Activated gamma-delta T cell treated with Interleukin-2 at 50 U/mL for 16 hours (primary cell): ENCODE results near the gene RGS13.

Source experiments
- DNase-seq: peaks from one replicate; pipeline ENCODE4 v3.0.0-alpha.2; 2020

RGS13 gene, protein sequence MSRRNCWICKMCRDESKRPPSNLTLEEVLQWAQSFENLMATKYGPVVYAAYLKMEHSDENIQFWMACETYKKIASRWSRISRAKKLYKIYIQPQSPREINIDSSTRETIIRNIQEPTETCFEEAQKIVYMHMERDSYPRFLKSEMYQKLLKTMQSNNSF

DNA sequence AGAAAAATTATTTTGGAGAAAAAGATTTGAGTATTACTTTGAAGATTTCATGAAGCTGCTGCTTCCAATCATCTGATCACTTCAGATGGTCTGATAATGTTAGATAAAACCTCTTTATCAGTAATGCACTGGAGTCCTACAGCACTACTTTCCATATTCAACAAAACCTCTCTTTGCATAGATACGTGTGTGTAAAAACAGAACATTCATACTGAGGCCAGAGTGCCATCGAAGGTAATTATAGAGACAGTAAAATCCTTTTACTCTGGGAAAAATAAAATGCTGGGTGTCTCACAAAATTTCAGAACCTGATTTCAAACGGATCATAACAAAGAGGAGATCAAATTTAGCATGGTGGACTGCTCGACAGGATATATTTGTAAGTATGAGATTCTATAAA, at the start of gene RGS13:
RGS13 (plus strand) TSS at position 209 of the 400 bp plus-strand sequence. CDS start 8,188 bp downstream, outside the sequence.
- DNase-seq, result no peak

DNA sequence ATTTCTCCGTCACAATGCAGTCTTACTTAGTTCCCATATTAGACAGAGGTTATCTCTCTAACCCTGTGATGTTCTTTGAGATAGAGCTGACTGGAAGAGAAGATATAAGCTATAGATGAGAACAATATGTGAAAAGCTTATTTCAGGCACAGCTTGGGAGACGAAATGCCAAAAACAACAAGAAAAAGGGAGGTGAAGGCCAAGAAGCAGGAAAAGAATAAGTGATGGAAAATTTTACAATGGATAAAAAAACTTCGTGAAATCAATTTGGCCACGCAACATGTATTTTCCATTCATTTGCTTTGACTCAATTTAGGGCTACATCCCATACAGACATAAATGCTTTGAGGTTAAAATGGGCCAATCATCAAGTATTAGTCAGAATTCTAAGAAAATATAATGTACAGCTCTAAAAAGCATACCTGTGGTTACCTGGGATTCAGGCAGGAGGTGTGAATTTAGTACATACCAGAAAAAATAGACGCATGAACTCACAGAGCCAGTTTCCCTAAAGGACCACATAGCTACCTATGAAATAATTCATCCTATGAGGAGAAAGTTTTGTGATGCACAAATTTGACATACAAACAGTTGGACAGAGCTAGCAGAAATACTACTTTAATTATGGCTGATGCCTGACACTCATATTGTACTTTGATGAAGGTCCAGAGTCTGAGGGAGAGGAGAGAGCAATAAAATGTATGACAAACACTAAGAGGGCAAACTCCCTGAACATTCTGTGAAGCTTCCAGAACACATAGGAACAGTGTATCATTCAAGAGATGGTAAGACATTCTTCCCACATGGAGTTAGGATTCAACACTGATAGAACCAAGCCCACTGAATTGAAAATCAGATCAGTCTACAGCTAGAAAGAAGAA, 48.3 kb upstream of the RGS13 start:
- no peak for DNase-seq

DNA sequence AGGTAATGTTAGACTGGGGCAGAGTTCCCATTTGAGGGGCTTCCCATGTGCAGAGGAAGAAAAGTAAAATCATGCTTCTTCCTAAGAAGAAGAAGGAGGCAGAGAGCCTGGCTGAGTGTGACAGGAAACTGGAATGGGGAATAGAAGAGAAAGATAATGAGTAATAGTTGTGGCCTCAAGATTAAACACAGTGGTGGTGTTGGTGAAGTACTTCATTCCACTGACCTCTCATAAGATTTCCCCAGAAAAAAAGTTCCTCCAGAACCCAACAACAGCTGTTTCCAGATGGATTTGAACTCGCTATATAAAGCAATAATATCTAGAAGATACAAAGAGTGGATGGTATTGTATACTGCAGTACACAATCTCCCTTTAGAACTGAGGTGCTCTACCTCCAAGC, 47.4 kb upstream of the RGS13 start:
- no peak for DNase-seq

DNA sequence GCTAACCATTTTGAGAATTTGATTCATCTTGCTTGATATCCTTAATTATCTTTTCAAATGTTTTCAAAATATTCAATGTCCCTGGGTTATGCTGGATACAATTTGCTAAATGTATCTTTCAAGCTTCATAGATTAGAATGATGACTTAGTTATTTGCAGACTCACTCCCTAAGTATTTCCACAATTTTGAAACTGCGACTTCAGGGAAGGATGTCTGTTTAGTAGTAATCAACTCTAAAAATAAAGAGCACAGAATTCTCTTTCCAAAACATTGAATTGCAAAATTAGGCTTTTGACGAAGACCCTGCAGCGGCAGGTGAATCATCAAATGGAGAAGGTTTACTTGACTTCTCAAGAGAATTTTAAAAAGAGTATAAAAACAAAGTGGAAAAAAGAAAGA, 46.1 kb upstream of the RGS13 start:
- no peak for DNase-seq

DNA sequence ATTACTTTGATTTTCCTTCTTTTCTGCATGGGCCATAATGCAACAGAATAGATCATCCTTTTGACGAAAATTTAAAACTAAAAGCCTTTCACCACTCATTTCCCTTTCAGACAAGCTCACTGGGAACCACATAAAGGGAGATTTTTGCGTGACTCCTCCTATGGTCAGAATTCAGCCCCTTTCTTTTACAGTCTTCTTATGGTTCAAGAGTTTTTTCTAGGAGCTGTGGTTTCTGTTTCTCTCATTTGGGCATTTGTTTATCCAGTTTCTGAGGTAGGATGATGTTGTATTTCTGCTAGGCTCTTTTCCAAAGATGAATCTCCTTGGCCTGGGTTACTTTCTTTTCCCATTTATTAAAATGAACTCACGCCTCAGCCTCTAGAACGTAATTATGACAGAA, 43.4 kb upstream of the RGS13 start:
- DNase-seq, result no peak

DNA sequence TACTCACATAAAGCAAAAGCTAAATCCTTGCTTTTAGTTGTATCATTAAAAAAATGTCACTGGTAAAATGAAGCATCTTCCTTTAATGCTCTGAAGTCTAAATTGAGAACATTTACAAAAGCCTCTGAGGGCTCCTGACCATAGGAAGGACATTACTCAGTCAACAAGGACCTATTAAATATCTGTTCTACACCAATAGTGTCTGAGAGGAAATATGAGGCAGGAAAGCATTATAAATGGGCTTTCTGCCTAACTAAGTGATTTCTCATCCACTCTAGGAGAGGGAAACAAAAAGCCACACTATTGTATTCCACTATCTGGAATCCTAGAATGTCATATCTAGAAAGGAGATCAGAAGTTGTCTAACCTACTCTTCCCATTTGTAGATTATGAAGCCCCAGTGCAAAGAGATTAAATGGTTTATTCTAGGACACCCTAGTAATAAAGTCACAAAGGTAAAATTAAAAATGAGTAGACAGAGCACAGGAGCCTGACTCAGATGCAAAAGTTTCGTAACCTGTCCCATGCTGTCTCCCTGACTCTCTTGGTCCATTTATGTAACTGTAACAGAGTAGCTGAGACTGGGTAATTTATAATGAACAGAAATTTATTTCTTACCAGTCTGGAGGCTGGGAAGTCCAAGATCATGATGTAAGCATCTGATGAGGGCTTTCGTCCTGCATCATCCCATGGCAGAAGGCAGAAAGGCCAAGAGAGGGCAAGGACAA, 42.8 kb upstream of the RGS13 start:
- DNase-seq, result no peak

DNA sequence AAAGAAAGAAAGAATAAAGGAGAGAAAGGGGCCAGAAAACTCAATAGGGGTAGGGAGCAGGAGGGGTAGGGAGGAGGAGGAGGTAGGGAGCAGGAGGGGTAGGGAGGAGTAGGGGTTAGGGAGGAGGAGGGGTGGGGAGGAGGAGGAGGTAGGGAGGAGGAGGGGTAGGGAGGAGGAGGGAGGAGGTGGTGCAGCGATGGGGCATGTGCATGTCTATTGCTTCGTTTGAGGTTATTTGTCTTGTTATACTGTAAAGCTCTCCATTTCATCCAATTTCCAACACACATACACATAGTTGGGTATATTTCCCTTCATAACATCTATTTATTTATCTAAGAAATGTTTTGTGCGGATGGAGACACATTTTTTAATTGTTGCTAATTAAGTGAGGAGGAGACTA, 40.6 kb upstream of the RGS13 start:
- DNase-seq, result no peak

DNA sequence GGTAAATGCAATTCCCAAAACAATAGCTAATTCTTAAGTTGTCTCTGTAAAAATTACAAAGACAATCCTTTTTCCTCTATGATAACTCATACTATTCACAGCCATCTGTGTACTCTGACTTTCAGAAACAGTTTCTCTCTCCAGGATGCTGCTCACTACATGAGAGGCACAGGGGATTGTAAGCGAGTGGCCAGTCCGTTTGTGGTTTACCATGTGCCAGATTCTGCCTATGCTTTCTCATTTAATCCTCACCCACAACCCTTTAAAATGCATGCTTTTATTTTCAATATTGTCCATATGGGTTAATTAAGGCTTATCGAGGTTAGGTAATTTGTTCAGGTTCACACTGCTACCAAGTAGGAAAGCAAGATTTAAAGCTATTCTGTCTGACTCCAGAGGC, 37.4 kb upstream of the RGS13 start:
- no peak for DNase-seq

DNA sequence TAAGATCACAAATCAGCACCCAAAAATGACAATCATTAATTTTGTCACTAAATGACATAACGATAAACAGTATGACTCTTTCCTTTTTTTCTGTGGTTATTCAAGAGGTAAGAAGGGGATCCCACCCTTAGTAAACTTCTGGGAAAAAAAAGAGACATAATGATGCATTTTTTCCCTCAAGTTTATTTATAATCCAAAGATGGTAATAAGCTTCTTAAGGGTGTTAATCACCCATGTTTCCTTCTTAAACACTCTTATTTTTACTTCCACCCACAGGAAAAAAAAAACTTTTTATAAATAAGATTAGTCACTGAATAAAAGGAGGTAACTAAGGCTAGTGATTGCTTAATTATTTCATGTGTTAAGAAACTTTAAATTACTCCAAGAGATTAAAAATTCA, 35.7 kb upstream of the RGS13 start:
- DNase-seq, result no peak

DNA sequence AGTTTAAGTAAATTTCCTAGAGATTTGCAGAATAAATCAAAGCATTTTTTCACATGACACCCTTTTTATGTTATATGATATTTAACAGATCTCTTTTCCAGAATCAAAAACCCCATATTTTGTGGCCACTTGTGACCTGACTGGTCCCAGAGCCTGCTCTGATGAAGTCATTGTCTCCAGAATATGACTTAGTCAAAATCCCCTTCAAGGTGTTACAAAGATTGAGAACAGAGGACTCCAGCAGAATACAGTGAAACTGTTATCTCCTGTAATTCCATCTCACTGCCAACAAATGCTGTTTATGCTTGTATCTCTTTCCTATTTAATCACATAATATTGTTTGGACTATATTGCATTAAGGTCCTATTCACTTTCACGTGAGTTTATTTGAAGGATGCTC, 34.8 kb upstream of the RGS13 start:
- no peak for DNase-seq

DNA sequence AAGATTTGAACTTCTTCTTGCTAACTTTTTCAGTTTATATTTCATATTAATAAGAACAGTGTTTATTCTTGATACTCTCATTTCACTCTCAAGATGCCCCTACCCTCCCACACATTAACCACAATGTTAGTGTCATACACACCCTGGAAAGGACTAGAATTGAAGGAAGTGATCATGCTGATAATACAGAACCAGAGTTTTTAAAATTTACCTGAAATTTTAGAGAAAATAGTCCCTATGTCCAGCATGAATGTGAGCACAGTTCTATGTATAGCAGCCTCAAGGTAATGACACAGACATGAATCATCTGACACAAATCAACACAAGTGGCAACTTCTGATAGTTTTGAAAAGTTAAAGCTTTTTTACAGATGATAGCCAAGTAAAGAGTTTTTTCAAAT, 34.4 kb upstream of the RGS13 start:
- no peak for DNase-seq

DNA sequence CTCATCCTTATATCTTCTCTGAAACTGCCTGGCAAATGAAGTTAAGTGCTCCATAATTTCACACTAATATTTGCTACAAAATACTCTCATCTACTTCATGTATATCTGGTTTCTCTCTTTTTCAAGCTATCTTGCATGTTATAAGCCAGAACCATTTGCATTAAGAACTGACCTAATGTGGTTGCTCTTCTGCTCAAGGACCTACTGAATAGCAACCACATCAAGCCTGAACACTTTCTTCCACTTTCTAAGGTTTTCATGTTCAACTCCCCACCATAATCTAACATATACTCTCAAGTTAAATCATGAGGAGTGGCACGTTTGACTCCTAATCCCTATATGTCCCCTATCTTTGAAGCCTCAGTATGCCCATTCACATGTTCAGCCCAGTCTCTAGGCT, 33.2 kb upstream of the RGS13 start:
- DNase-seq, result no peak

DNA sequence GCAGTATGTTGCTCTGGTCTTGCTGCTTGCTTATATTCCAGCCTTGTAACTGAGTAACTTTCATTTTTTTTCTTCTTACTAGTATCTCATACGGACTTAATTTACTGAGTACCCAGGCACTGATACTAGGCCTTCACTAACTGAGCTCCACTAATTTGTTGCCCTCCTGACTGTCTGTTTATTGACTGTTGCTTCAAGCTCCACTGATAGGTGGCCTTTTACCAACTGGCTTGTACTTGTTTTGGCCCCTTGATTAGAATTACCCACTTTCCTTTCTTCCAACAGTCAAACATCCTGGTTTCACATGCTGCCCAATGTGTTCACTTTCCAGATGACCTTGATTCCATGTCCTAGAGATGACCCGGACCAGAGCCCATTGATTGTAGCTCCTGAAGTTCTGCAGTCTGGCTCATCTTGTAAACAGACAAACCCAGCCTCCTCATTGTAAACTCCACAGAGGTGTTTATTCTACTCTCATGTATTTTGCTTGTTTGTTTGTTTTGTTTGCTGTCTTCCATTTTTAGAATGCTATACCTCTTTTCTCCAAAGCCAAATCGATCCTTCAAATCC, 32.6 kb upstream of the RGS13 start:
- DNase-seq, result no peak

DNA sequence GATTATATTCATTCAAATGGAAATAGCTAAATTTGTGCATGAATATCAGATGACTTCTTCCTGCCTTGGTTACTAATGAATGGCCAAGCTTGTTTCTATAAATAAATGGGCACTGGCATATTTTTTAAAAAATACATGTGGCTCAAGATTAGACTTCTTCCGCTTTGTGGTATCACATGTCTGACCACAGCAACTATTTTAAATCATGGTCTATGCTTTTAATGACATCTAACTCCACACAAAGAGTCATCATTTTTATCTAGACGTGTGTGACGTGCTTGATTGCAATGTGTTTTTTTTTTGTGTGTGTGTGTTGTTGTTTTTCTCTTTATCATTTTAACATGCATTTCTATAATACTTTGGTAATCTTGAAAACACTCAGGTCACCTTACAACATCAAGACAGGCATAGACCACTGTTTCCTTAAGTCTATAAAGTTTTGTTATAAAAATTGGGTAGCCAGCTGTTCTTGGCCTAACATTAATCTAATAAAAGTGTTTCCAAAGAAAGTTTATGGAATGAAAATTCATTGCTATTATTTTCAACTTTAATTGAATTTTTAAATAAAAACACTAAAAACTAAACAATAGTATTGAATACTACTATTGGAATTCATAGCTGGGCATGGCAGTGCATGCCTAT, 30.8 kb upstream of the RGS13 start:
- no peak for DNase-seq

DNA sequence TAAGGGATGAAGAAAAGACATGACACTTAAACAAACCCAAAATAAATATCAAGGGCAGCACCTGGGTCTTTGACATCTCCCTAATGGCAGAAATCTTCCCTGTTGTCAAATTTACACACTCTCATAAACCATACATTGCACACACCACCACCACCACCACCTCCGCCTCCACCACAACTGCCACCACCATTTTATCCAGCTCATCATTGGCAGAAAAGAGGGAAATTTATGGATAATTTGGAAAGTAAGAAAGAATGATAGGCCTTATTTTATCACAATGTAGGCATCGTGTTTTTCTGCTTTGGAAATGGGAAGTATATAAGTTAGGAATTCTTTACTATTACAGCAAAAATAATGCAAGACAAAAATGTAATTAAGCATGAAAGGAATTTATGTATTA, 27.3 kb upstream of the RGS13 start:
- no peak for DNase-seq

DNA sequence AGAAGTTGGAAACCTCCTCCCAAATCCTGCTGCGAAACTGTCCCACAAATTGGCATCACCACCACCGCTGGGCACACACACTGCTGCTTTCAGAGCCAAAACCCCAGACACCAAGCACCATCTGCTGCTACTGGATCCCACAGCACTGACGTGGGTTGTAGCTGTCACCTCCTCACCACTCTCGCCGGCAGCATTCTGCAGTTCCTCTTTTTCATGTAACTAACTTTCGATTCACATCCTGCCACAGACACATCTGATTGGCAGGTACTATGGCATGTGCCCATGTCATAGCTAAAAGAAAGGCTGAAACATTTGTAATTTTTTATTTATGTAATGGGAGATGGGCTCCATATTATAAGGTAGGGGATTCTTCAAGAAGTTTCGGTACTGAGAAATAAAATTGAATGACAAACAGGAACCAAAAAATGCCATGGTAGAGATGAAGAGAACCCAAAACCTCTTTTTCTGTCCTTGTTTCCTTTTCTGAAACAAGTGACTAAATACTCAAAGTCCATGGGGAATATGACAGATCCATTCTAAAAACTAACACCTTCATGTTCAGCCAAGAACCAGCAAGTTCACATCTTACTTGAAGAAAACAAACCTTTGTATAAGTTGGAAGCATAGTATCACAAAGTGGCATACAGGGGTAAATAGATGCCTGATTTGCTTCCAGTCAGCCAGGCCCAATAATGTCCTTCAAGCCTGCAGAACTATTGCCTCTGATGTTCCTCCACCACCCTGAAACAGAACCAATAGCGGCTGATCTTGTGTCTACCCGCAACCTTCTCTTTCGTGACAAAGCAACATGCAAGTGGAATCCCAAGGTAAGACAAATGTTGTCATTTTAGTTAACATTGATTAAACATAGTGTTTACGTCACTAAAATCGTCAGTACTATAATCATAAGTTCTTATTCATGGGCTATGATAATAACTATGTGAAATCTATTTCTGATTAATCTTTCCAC, 26.6 kb upstream of the RGS13 start:
- peak; percentile 42 for DNase-seq

DNA sequence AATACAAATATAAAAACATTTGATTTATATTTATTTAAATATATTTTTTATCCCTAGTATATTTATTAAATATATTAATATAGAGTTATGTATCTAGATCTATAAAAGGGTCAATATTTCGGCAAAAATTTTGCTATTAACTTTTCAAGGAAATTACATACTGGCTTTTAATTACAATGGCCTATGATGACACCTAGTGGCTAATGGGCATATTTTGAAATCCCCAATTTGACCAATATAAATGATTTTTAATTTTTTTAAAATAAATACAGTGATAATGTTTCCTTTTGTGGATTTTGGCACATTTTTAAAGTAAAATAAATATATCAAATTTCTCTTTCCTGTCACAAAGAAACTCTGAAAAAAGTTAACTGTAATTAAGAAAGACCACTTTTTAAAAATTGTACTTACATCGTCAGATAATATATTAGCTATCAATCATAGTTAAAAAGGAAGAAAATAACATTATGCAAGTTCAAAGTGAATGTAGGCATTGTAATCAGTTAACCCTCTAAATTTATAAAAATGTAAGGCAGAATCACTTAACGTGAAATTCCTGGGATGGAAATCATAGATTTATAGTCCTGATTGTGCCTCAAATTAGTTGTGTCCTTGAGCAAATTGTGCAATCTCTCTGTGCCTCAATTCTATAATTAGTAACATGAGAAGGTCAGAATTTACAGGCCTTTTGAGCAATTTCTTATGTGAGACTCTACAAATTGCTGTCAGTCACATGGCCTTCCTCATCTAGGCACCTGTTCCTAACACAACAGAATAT, 25.6 kb upstream of the RGS13 start:
- DNase-seq, result no peak

DNA sequence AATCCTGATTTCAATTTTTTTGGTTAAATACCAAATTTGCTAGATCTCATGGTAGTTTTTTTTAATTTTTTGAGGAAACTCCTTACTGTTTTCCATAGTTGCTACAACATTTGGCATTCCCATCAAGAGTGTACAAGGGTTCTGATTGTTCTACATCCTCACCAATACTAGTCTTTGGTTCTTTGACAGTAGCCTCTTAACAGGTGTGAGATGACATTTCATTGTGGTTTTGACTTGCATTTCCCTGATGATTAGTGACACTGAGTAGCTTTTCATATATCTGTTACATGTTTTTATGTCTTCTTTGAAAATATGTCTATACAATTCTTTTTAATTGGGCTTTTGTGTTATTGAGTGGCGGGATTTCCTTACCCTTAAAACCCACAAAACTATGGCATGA, 20.9 kb upstream of the RGS13 start:
- DNase-seq, result no peak

DNA sequence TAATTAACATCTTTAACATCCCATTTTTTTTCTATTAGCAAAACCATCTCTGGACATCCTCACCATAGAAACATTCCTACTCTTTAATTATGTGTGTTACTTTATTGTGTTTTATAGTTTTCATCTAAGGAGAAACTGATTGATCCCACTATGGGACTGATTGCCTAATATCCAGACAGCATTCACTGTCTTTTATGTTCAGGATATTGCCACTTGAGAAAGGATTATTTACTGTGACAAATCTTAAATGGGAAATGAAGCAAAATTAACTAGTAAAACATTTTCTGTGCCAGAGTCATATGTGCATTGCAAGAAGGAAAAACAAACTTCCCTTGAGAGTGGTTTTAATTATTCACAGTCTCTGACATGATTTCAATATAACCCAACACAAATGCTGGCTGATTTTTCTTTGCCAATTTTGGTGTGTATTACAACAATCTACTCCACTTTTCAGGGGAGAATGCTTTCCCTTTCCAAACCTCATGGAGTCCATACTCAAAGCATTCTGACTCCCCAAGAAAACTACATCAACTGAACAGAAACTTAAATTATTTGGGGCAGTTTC, 15.8 kb upstream of the RGS13 start:
- DNase-seq, result no peak

DNA sequence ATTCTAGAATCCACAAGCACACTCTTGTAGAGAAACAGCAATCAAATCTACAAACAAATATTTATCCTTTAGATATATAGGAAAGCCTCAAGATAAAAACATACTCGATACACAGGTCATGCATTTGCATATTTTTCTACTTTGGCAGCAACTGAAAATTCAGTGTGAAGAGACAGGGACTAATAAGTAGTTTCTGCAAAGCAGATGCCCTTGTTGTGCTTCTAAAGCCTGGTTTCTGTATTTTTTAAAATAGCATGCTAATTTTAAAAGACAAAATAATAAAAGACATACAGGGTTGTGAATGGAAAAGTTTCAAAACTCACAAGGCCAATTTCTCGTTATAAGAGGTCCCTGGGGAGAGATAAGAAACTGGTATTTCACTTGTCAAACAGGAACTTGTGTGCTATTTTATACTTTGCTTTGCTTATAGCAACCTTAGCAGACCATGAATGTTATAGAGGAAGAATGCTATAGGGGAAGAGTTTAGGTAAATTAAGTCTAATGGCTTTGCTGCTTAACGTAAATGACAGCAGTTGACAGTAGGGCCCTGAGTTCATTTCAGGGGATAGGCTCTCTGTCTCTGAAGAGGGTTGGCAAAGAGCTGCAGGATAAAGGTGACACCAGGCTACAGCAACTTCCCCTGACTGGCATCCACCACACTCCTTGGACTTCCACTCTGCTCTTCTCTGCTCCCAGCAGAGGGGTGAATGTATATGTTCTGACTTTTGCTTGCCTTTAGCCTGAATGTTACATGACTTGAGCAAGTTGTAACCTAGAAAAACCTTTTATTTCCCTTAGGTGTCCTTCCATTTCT, 9.4 kb upstream of the RGS13 start:
- no peak for DNase-seq
